Transverse colon (tissue), 4 donors: ENCODE data around the gene ZWILCH. TPM values are rescaled to one million over a fixed set of nuclear protein-coding genes. Genes with fewer than 3 reads are reported as not detected.

Experiments used
- DNase-seq: peaks from one replicate; pipeline ENCODE4 v3.0.0-alpha.2; 2019
- H3K27ac ChIP-seq, 4 donors: fragments of 200-600 bp; sonication (generic); 2 replicates each; pipeline ENCODE4 v1.5.1; 2016 to 2018; ENCODE audit warnings: inconsistent platforms in 4 of 4
- H3K27me3 ChIP-seq: fragments of 200-600 bp; sonication (generic); 2 replicates; pipeline ENCODE4 v1.5.1; 2017; ENCODE audit warnings: inconsistent platforms
- H3K36me3 ChIP-seq, 4 donors: fragments of 200-600 bp; sonication (generic); 2 replicates each; pipeline ENCODE4 v1.5.1; 2017 to 2019; ENCODE audit warnings: inconsistent platforms in 4 of 4
- H3K4me1 ChIP-seq, 4 donors: fragments of 200-600 bp; sonication (generic); 2 replicates each; pipeline ENCODE4 v1.5.1; 2017 to 2020; ENCODE audit warnings: inconsistent platforms in 4 of 4
- H3K4me3 ChIP-seq, 4 donors: fragments of 200-600 bp; sonication (generic); 1 replicate in 1 of 4; 2 replicates in 3 of 4; pipeline versions ENCODE4 v1.5.1 to v1.6.1; 2017 to 2019; ENCODE audit warnings: inconsistent platforms in 4 of 4
- H3K9me3 ChIP-seq, 2 donors: fragments of 200-600 bp; sonication (generic); 2 replicates each; pipeline ENCODE4 v1.5.1; 2017 to 2019; ENCODE audit warnings: inconsistent platforms in 2 of 2
- CTCF ChIP-seq, 5 experiments: fragments of 200-600 bp in 3 of 5; fragments of 450-650 bp in 2 of 5; sonication (generic) in 3 of 5; IDR thresholded peaks; 1 replicate in 2 of 5; 2 replicates in 3 of 5; pipeline ENCODE4 v1.5.1; 2016 to 2017; ENCODE audit warnings: antibody characterized with exemption in 5 of 5, inconsistent platforms in 3 of 5, mild to moderate bottlenecking in 2 of 5, moderate library complexity in 1 of 5
- EP300 ChIP-seq: sonication (generic); formaldehyde crosslinking; IDR thresholded peaks from one replicate; pipeline ENCODE4 v1.6.1; 2017; ENCODE audit warnings: antibody characterized with exemption, low read depth
- POLR2A ChIP-seq: fragments of 450-650 bp; IDR thresholded peaks from one replicate; pipeline ENCODE4 v1.6.1; 2016; ENCODE audit warnings: antibody characterized with exemption, mild to moderate bottlenecking, moderate library complexity
- POLR2AphosphoS5 ChIP-seq, 3 donors: sonication (generic); formaldehyde crosslinking; IDR thresholded peaks; one replicate each; pipeline ENCODE4 v1.6.1; 2016; ENCODE audit warnings: antibody characterized with exemption in 3 of 3
- WGBS, 2 donors: methylation state at CpG; one replicate each; pipeline ENCODE4 v1.1.5; 2018; ENCODE audit warnings: low coverage in 1 of 2; 5-methylcytosine and 5-hydroxymethylcytosine counted together
- in situ Hi-C, 4 donors: fragments of 200-750 bp; cut with MboI; loops; one replicate each; pipeline versions ENCODE4 v1.15.0 to v1.15.1; 2017; ENCODE audit warnings: low sequenced_read_pairs in 3 of 4, low pct_ligation_motif_present in 1 of 4, low pct_unique_long_range_greater_than_20kb in 1 of 4
- intact Hi-C: fragments of 100-400 bp; cut with DNase I; formaldehyde crosslinking; loops from one replicate; pipeline ENCODE4 v1.15.1; 2023; ENCODE audit warnings: low total_unique reads
- small RNA-seq, 4 donors: library from RNA; depleted of rRNA; stranded (forward); fragments of <200 nt; gene quantifications; one replicate each; pipeline ENCODE3, GENCODE V24; 2016
- total RNA-seq, 4 donors: library from RNA; depleted of rRNA; stranded (reverse); fragments of >200 nt; gene quantifications; one replicate each; pipeline ENCODE4 v1.1.0, GENCODE V29; 2016

Gene ZWILCH
- total RNA-seq, 4 donors from 2014 or later = 1.9 to 6.8 (median 4.4) TPM

DNA sequence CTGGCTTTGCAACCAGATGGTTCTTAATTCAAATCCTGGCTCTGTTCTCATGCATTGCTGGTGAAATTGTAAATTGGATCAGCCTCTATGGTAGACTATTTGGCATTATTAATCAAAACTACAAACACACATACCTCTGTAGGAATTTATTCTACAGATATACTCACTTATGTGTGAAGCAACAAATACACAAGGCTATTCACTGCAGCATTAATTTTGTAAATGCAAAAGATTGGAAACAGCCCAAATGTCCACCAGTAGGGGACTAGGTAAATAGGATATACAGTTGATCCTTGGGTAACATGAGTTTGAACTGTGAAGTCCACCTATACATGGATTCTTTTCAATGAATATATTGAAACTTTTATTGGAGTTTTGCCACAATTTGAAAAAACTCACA lies 90.2 kb downstream of the ZWILCH start:
- Histone ChIP-seq H3K36me3 (no peaks in the 10 kb centered on the region), H3K9me3 (no peaks in the 10 kb centered on the region), H3K27me3 (no peaks in the 10 kb centered on the region), H3K27ac (no peak overlapping the region), H3K4me3 (no peak overlapping the region), H3K4me1 (no peaks in the 10 kb centered on the region)
- no peak for DNase-seq
- no peak for TF ChIP-seq EP300
- TF ChIP-seq POLR2A = no peak
- TF ChIP-seq POLR2AphosphoS5 (IDR thresholded peaks at IDR 0.05) = no peak
- TF ChIP-seq CTCF (IDR thresholded peaks at IDR 0.05) = no peak
- in situ Hi-C loops = loop anchor here in 1 of 4 donors (10.0 kb wide), 1 partner anchor 259 kb away; no protein-coding TSS in a partner anchor
- intact Hi-C loops = no loop called here

- in situ Hi-C loops (loop anchor here in 1 of 4 donors (10.0 kb wide), 1 partner anchor 259 kb away; no protein-coding TSS in a partner anchor), intact Hi-C loops (no loop called here)
- Histone ChIP-seq H3K9me3 (no peaks in the 10 kb centered on the region), H3K27me3 (no peaks in the 10 kb centered on the region), H3K27ac (no peak overlapping the region), H3K36me3 (no peaks in the 10 kb centered on the region), H3K4me1 (no peaks in the 10 kb centered on the region), H3K4me3 (no peak overlapping the region)
- no peak for DNase-seq
- 44 to 53% methylated on average over 3 to 8 of the region's 8 CpGs for WGBS, 2 donors
- TF ChIP-seq CTCF (IDR thresholded peaks at IDR 0.05) (no peak), POLR2A (no peak), POLR2AphosphoS5 (IDR thresholded peaks at IDR 0.05) (no peak), EP300 (no peak)
Observed at GRCh38 chr15:66595931-66596545, 90.9 kb downstream of the ZWILCH start.

DNA sequence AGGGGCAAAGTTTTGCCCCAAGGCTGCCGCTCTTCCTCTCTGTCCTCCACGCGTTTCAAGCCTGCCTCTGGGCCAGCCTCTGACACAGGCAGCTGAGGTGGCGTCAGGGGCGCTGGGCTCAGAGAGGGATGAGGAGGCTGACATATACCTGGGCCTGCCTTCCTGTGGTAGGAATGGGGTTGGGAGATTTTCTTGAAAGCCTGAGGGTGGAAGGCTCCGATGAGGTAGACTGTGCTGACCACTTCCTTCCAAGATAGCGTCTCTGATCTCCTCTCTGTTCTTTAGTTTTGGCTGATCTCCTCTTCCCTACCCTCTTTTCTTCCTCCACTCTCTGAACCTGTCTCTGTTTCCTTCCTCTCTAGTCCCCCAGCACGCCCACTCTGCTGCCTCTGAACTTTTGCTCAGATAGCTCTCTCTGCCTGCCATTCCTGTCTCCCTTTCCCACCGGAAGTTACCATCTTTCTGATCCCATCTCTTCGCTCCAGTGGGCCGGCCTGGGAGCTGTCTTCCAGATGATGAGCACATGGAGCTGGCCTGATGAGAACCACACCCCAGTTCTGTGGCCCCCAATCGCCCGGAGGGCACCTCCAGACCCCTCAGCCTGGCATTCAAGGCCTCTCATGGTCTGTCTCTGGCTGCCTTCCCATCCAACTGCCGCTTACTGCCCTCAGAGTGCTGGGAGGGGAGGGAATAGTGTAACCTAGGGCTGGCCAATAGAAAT lies 93.1 kb downstream of the ZWILCH start:
- TF ChIP-seq POLR2AphosphoS5 (IDR thresholded peaks at IDR 0.05) = no peak
- TF ChIP-seq EP300 = no peak
- no peaks in the 10 kb centered on the region for H3K9me3 ChIP-seq
- no peaks in the 10 kb centered on the region for H3K4me1 ChIP-seq
- H3K36me3 ChIP-seq = no peaks in the 10 kb centered on the region
- no peak overlapping the region for H3K4me3 ChIP-seq
- H3K27ac ChIP-seq = no peak overlapping the region
- intact Hi-C loops (no loop called here), in situ Hi-C loops (loop anchor here in 1 of 4 donors (10.0 kb wide), 1 partner anchor 257 kb away; no protein-coding TSS in a partner anchor)
- no peak for DNase-seq
- no peaks in the 10 kb centered on the region for H3K27me3 ChIP-seq
- WGBS, 2 donors = 77 to 100% methylated on average over 1 to 14 of the region's 14 CpGs

Small RNA genes lying within 50 kb of the gene (small RNA-seq; reads per million reads assigned to genes)
- 0 reads per million in 4 donors for gene MIR4512
- 0 reads per million in 4 donors for gene RF01159
- gene SNORD16 = 0 reads per million in 4 donors
- gene SNORD18A = 0 reads per million in 4 donors
- gene SNORD18B = 0 reads per million in 4 donors
- 0 reads per million in 4 donors for gene SNORD18C

Other genes with a start within 250 kb of the ZWILCH start
- 10 to 100 TPM; 17.6 to 24.8 (median 24.3) TPM for gene DIS3L, start 211.8 kb upstream of the ZWILCH start, total RNA-seq
- gene TIPIN, start 148.6 kb upstream of the ZWILCH start, total RNA-seq = 1 to 10 TPM in 3 of 4 donors, not detected in 1; 2.2 to 4.0 (median 2.5) TPM
- gene MAP2K1, start 118.4 kb upstream of the ZWILCH start, total RNA-seq = 10 to 100 TPM; 14.7 to 83.0 (median 40.0) TPM
- gene SNAPC5, start 7.6 kb upstream of the ZWILCH start, total RNA-seq = 10 to 100 TPM in 3 of 4 donors, 1 to 10 TPM in 1; 2.6 to 64.0 (median 32.1) TPM
- gene RPL4, start 471 bp upstream of the ZWILCH start, total RNA-seq = 1,000 to 10,000 TPM; 1,084 to 1,586 (median 1,392) TPM
- gene LCTL, start 60.7 kb downstream of the ZWILCH start, total RNA-seq = not detected
- gene SMAD6, start 196.9 kb downstream of the ZWILCH start, total RNA-seq = 100 to 1,000 TPM in 1 of 4 donors, 10 to 100 TPM in 1, 1 to 10 TPM in 2; 6.7 to 214 (median 9.3) TPM